Osteoblast (primary cell): ENCODE results near the gene GRIA4. TPM values are rescaled to one million over a fixed set of nuclear protein-coding genes. Genes with fewer than 3 reads are reported as not detected.

ENCODE experiments used
- DNase-seq: peaks from one replicate; pipeline ENCODE4 v3.0.0; 2011; ENCODE audit warnings: low spot score, mixed read lengths; ENCODE audit not compliant: insufficient read length; ENCODE audit errors: missing footprints
- H2AFZ ChIP-seq: 2 replicates; pipeline ENCODE4 v1.6.0; 2011; ENCODE audit warnings: mild to moderate bottlenecking, low read length
- H3K27ac ChIP-seq: 2 replicates; pipeline ENCODE4 v1.5.1; 2011; ENCODE audit warnings: mild to moderate bottlenecking, low read depth, low read length, moderate library complexity
- H3K27me3 ChIP-seq: 2 replicates; pipeline ENCODE4 v1.6.0; 2012; ENCODE audit warnings: mild to moderate bottlenecking, control low read depth, inconsistent platforms, low read length, moderate library complexity; ENCODE audit not compliant: insufficient read depth
- H3K36me3 ChIP-seq: 2 replicates; pipeline ENCODE4 v1.5.1; 2011; ENCODE audit warnings: mild to moderate bottlenecking, low read length, control low read depth, moderate library complexity; ENCODE audit not compliant: insufficient read depth
- H3K4me1 ChIP-seq: 2 replicates; pipeline ENCODE4 v1.5.1; 2011; ENCODE audit warnings: mild to moderate bottlenecking, low read length, control low read depth, moderate library complexity; ENCODE audit not compliant: insufficient read depth
- H3K4me2 ChIP-seq: 2 replicates; pipeline ENCODE4 v1.6.0; 2011; ENCODE audit warnings: mild to moderate bottlenecking, low read length; ENCODE audit not compliant: insufficient read depth
- H3K4me3 ChIP-seq: fragments of 200-600 bp; sonication (generic); 3 replicates; pipeline ENCODE4 v1.5.1; 2012; ENCODE audit warnings: mild to moderate bottlenecking, low read length, inconsistent platforms; ENCODE audit not compliant: insufficient read depth
- H3K79me2 ChIP-seq: 2 replicates; pipeline ENCODE4 v1.6.0; 2012; ENCODE audit warnings: mild to moderate bottlenecking, low read length, control low read depth, inconsistent platforms; ENCODE audit not compliant: insufficient read depth
- H3K9me3 ChIP-seq: 2 replicates; pipeline ENCODE4 v1.5.1; 2011; ENCODE audit warnings: low read depth, low read length, control low read depth
- H4K20me1 ChIP-seq: 2 replicates; pipeline ENCODE4 v1.6.0; 2012; ENCODE audit warnings: mild to moderate bottlenecking, low read length, control low read depth; ENCODE audit not compliant: insufficient read depth
- total RNA-seq: library from RNA; depleted of rRNA; stranded (reverse); fragments of >200 nt; gene quantifications from 2 replicates; pipeline ENCODE4 v1.2.3, GENCODE V29; 2012
- TF ChIP-seq, protein P1 (sequence below): IDR thresholded peaks from 2 replicates; pipeline ENCODE4 v1.5.1; 2011; ENCODE audit warnings: mild to moderate bottlenecking, low read depth, low read length, moderate library complexity; ENCODE audit errors: extremely low read depth

Gene GRIA4
- total RNA-seq, 1 donor, result not detected

DNA sequence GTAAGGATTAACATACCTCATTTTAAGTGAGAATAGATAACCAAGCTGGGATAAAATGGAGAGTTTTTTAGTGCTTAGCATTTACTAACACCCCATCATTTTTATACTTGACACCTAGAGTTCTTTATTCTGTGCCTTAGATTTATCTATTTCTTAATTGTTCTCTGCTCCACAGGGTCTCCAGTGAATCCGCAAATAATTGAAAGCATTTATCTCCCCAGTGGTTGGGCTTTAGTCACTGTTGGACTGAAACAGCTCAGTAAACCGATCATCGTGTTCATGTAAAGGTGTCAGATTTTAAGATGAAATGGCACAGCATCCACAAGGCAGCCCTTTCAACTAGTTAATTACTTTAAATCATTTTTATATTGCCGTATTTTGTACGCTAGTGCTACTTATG lies 17.8 kb upstream of the GRIA4 start:
- Histone ChIP-seq H3K27me3 (no peaks in the 10 kb centered on the region), H3K36me3 (no peaks in the 10 kb centered on the region)

DNA sequence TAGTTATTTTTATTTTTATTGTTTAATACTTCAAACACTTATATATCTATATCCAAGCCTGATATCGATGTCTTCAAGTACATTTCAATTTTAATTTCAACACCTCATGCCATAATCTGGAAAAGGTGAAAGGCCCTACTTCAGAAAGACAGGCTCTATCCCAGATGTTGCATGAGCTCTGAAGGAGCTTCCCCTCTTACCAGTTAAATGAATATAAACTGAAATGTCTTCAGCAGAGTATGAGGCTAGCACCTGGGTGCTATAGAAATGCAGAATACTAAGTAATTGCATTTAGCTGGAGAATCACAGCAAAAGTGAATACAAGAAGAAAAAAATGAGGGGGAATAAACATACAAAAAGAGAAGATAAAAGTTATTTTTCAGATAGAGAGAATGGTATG lies 11.5 kb upstream of the GRIA4 start:
- DNase-seq, result no peak
- H3K79me2 ChIP-seq, result no peaks in the 10 kb centered on the region
- H3K4me3 ChIP-seq, result no peak overlapping the region
- no peaks in the 10 kb centered on the region for H3K27me3 ChIP-seq
- TF ChIP-seq, protein P1, sequence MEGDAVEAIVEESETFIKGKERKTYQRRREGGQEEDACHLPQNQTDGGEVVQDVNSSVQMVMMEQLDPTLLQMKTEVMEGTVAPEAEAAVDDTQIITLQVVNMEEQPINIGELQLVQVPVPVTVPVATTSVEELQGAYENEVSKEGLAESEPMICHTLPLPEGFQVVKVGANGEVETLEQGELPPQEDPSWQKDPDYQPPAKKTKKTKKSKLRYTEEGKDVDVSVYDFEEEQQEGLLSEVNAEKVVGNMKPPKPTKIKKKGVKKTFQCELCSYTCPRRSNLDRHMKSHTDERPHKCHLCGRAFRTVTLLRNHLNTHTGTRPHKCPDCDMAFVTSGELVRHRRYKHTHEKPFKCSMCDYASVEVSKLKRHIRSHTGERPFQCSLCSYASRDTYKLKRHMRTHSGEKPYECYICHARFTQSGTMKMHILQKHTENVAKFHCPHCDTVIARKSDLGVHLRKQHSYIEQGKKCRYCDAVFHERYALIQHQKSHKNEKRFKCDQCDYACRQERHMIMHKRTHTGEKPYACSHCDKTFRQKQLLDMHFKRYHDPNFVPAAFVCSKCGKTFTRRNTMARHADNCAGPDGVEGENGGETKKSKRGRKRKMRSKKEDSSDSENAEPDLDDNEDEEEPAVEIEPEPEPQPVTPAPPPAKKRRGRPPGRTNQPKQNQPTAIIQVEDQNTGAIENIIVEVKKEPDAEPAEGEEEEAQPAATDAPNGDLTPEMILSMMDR, result no peak
- no peaks in the 10 kb centered on the region for H3K9me3 ChIP-seq
- no peaks in the 10 kb centered on the region for H3K36me3 ChIP-seq
- no peaks in the 10 kb centered on the region for H3K4me1 ChIP-seq
- no peak overlapping the region for H3K4me2 ChIP-seq
- H4K20me1 ChIP-seq, result no peaks in the 10 kb centered on the region
- no peak overlapping the region for H2AFZ ChIP-seq
- no peak overlapping the region for H3K27ac ChIP-seq

More for the DNA sequence above, 17.8 kb upstream of the GRIA4 start:
- H3K4me1 ChIP-seq, result no peaks in the 10 kb centered on the region
- H3K4me3 ChIP-seq, result no peak overlapping the region
- no peaks in the 10 kb centered on the region for H4K20me1 ChIP-seq
- no peak overlapping the region for H3K27ac ChIP-seq
- DNase-seq, result no peak
- H3K9me3 ChIP-seq, result no peaks in the 10 kb centered on the region
- no peak overlapping the region for H2AFZ ChIP-seq
- TF ChIP-seq, protein P1, result no peak
- no peak overlapping the region for H3K4me2 ChIP-seq
- H3K79me2 ChIP-seq, result no peaks in the 10 kb centered on the region

DNA sequence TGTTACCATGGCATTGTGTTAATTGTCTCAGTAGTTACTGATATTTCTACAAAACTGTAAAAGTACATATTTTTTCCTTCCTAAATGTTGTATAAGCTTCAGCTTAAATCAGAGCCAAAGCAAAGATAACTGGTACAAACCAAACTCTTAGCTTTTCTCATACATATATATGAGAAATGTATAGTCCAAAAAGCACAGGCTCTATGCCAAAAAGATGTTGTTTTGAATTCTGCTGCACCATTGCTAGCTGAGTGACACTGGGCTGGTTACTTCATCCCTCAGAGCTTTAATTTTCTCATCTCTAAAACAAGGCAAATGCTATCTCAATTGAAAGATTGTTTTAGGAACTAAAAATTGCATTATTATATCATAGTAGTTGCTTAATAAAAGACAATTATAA lies 6.7 kb upstream of the GRIA4 start:
- Histone ChIP-seq H3K4me1 (no peaks in the 10 kb centered on the region), H4K20me1 (no peaks in the 10 kb centered on the region), H3K36me3 (no peaks in the 10 kb centered on the region), H3K9me3 (no peaks in the 10 kb centered on the region), H3K4me2 (no peak overlapping the region), H3K79me2 (no peaks in the 10 kb centered on the region), H3K27ac (no peak overlapping the region), H3K4me3 (no peak overlapping the region), H2AFZ (no peak overlapping the region), H3K27me3 (no peaks in the 10 kb centered on the region)
- TF ChIP-seq, protein P1, result no peak
- peak; percentile 9 for DNase-seq

GRCh38 chr11:105609341-105609781 lies 512 bp upstream of the GRIA4 start:
- H3K4me2 ChIP-seq, result peak overlapping the region; percentile 38
- no peak overlapping the region for H3K4me3 ChIP-seq
- no peak overlapping the region for H3K27ac ChIP-seq
- H3K79me2 ChIP-seq, result no peaks in the 10 kb centered on the region
- H3K36me3 ChIP-seq, result no peaks in the 10 kb centered on the region
- H3K9me3 ChIP-seq, result no peaks in the 10 kb centered on the region
- TF ChIP-seq, protein P1, result no peak
- no peaks in the 10 kb centered on the region for H3K4me1 ChIP-seq
- H2AFZ ChIP-seq, result peak overlapping the region; percentile 47
- no peak for DNase-seq
- H3K27me3 ChIP-seq, result peaks cover 10% of the 10 kb centered on the region
- no peaks in the 10 kb centered on the region for H4K20me1 ChIP-seq
